ENCODE measurements around the gene SETD3. TPM values are rescaled to one million over a fixed set of nuclear protein-coding genes. Genes with fewer than 3 reads are reported as not detected.

The SETD3 gene
- total RNA-seq, 1 experiment from 2014 or later, result 46.9 TPM

DNA sequence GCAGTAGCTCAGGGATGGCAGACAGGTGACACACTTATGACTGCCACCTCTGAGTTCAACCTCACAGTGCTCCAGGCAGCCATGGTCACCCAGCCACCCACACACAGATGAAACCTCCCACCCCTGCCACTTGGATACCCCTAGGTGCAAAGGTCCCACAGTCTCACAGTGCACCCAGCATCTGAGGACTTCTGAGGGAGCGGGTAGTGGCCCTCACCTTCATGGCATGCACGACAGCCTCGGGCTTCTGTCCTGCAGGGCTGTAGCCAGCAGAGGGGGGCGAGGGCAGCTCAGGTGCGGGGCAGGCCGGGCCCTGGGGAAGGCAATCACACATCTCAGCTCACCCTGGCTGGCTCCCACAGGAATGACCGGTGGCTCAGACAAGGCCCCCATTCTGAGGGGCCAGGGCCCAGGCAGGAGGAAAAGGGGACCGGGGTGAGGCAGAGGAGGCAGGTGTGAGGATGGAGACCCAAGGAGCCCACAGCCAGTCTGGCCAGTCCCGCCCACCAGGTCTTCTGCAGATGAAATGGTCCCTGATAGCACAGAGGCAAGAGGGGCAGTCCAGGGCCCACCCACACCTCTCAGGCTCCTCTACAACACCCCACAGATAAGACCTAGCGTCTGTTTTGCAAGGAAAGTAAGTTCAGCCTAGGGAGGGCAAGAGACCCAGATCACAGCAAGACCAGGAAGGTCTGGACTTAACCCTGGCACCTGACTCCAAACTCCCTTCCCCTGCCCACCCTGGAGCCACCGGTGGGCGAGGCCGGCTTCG, 36.4 kb upstream of the SETD3 start:
- DNase-seq (ENCODE audit: low read depth), result no peak

DNA sequence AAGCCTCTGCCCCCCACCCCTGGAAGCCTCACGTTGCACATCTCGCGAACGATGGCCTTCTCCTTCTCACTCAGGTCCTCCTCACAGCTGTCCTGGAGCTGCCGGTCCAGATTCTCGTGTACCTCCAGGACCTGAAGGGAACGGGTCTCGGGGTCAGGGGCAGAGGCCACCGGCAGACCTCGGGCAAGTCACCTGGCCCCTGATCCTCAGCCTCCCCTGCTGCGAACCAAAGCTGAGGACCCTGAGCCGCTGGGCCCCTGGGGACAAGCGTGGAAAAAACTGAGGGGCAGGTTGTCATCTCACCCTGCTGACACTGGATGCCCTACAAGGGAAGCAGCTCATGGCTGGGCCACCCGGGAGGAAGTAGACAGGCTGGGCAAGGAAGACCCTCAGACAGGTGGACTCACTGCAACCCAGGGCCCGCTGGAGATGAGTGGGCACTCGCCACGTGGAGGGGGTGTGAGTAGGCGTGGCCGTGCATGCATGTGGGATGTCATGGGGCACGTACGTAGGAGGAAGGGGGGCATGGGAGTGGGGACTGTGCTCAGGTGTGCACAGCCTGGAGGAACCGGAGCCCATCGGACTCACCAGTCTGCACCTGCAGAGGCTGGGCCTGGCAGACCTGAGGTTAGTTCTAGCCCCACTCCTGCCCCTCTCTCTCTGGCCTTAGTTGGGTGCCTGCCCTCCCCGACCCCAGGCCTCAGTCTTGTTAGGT, 35.7 kb upstream of the SETD3 start:
- no peak for DNase-seq (ENCODE audit: low read depth)

DNA sequence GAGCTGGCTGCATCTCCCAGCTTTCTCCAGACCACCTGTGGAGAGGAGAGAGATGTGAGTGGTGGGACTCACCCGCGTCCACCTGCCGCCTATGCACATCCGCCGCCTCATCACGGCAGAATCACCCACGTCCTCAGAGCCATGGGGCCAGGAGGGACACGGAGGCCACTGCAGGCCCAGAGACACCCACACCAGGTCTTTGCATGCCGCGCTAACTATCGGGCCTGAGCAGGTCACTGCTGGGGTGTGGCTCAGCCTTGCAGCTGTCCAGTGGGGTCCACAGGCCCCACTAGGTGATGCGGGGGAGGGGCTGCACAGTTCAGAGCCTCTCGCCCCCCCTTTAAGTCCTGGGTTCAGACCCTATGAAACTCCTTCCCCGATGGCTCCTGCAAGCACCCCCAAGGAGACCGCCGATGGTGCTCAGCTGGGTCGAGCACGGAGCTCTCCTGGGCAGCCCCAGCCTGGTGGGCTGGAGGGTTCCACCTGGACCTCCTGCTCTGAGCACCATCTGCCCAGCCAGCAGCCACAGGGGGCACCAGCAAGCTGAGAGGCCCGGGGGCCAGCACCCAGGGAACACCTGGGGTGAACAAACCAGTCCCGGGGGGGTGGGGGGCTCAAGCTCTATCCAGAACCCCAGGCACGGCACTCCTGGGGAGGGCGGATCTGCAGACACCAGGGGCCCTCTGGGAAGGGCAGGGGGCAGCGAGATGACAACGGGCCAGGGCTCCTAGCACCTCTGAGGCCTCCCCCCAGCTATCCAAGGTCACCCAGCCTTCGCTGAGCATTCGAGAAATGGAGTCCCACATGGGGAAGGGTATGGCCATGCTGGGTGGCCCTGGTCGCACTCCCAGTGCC, 34.9 kb upstream of the SETD3 start:
- no peak for DNase-seq (ENCODE audit: low read depth)

DNA sequence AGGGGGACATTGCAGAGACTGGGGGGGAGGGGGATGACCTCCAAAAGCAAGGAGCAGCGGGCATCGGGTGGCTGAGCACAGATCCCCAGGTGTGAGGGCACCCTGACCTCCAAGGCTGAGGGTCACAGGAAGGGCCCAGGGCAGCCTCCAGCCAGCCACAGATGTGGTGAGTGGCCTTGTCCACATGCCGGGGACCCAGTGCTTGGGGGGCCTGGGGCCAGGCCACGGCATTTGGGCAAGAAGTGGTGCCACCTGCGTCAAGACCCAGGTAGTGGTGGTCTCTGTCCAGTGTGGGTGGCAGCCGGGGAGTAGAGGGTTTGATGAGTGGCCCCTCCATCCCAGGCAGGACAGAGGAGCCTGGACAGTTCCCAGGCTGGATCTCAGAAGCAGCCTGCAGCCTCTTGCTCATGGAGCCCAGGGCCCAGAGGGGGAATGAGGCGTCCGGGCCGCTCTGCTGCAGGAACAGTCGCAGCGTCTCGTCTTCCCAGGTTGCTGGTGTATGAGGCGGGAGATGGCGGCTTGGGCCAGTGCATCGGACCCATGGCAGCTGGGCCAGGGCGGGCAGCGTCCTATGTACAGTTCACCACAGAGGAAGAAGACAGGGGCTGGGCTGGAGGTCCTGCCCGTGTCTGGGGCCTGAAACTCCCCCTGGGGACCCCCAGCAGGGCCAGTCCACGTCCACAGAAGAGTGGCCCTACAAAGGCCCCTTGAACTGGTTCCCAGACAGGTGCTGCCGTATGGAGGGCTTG, 34.1 kb upstream of the SETD3 start:
- DNase-seq (ENCODE audit: low read depth), result no peak

DNA sequence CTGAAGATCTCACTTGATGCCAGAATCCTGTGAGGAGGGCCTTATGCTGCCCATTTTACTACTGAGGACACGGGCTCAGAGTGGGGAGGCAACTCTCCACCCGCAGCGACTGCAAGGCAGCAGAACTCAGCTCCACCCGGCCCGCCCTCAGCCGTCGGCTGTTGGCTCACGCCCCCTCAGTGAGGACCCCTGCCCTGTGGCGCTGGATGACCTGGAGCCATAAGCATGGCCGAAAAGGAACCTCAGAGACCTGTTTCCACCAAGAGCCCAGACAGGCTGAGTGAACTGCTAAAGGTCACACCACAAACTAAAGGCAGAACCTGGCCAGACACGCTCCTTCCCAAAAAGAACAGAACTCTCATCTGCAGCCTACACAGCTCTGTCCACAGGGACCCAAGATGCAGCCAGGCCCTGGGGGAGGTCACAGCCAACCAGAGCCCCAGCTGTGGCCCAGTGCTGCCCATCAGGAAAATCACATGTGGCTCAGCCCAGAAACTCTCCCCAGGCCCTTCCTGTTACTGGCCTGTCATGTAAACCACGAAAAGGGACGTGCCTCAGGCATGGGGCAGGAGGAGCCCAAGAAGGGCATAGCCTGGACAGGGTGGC, 33.4 kb upstream of the SETD3 start:
- DNase-seq (ENCODE audit: low read depth), result peak; percentile 17

DNA sequence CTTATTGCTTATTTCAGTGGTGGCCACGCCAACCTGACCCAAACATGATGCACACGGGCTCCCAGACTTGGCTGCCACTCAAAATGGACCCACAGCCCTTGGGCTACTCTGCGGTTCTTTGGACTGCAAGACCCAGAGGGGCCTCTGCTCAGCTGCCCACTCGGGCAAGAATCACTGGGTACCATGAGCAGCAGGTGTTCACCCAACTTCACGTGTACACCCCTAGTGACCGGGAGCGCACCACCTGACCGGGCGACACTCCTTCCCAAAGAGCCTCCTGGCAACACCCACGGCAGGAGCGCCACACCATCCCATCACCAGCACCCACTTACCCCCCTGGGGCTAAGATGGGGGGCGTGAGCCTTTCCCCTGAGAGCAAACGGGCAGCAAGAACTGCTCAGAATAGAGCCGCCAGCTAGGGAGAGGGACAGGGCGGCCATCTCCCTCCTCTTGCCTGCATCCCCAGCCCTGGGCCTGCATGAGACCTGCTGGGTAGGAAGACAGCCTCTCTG, 32.6 kb upstream of the SETD3 start:
- DNase-seq (ENCODE audit: low read depth), result no peak

DNA sequence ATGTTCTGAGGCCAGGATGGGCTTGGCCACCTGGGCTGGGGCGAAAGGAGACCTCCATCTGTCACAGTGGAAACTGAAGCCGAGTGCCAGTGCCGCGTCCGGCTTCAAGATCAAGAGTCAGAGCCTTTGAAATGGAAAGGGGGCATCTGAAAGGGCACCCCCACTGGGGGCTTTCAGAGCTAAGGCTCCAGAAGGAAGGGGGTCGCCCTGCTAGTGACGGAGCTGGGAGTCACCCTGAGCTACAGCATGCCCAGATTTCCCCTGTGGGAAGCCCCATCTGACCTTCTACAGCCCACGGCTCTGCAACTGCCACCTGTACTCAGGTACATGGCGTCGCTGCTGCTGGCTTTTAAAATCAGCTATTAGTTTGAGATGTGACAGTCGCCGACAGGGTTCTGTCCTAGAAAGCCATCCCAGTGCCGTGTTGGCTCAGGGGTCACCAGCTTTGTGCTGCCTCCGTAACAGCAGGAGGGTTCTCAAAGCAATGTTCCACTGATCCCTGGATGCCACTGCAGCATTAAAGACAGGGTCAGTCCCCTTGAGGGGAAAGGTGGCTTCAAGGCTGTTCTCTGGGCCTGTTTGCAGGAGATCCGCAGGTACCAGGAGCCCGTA, 32.0 kb upstream of the SETD3 start:
- no peak for DNase-seq (ENCODE audit: low read depth)

DNA sequence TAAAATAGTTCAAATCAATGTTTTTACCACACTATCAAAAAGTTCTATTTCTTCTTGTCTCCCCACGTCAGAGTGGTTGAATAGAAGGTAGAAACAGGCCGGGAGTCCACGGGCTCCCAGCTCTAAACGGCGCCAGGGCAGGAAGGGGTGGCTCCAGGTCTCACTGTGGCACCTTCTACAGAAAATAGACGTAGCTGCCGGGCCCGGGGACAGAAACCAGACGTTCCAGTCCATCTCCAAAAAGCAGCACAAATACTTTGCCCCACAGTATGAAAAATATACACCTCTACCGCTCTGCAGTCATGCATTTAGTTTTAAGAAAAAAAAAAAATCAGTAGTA, 31.4 kb upstream of the SETD3 start:
- DNase-seq (ENCODE audit: low read depth), result no peak

DNA sequence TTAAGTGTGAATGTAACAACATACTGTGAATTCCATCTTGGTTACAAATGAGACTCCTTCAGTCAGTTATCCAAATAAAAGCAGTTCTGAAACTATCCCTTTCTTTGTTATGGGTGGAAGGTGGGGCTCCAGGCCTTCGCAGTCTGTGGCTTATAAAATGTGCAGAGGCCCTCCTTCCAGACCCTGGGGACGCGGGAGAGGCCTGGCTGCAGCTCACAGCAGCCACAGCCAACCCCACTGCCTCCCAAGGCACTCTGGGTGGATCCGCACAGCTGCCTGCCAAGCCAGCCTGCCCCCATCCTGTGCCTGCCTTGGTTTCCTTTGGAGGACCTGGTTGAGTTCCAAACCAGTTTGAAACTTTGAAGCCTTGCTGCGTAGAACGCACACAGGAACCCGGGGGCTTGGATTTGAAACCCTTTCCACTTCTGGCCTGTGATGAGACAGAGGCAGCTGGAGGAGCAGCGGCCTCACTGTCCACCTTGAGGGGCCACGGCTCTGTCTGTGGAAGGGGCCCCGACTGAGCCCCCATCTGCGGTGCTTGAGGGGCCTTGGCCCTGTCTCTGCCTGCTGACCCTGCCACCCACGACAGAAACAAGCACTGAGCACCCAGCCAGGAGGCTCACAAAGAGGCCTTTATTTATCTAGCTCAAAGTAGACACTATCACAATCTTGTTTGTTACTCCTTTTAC, 30.9 kb upstream of the SETD3 start:
- no peak for DNase-seq (ENCODE audit: low read depth)

DNA sequence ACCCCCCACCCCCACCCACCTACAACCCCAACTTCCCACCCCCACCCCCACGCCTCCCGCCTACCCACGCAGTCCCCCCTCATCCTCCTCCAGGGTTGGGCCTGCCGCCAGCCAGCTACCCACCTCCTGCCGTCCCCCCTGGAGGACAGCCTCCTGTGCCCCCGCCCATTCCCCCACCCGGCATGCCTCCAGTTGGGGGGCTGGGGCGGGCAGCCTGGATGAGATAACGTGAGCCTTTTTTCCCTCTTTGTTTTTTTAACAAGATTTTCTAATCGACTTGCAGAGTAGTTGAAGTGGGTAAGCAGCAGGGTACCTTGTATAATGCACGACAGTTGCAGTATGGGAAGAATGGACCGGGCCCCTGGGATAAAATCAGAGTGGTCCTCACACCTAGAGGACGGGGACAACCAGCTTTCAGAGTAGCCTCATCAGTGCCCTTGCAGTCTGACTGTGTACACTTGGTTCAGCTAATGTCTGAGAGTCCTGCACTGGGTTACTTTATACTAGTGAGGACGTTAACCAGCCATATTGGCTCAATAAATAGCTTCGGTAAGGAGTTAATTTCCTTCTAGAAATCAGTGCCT, 30.0 kb upstream of the SETD3 start:
- DNase-seq (ENCODE audit: low read depth), result no peak

DNA sequence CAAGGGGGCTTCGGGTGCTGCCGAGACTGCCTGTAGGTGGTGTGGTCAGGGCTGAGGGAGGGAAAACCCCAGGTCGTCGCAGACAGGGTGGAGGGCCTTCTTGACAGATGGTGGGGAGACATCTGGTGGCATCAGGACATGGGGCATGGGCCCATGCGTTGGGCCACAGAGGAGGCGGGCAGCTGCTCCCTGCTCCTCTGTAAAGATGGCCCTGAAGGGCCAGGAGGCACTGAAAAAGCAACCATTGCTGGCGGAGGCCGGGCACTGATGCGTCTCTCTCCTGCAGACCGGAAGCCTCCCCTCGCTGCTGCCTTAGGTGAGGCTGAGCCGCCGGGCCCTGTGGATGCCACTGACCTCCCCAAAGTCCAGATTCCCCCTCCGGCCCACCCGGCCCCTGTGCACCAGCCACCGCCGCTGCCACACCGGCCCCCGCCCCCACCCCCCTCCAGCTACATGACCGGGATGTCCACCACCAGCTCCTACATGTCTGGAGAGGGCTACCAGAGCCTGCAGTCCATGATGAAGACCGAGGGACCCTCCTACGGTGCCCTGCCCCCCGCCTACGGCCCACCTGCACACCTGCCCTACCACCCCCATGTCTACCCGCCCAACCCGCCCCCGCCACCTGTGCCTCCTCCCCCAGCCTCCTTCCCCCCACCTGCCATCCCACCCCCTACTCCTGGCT, 29.4 kb upstream of the SETD3 start:
- no peak for DNase-seq (ENCODE audit: low read depth)

DNA sequence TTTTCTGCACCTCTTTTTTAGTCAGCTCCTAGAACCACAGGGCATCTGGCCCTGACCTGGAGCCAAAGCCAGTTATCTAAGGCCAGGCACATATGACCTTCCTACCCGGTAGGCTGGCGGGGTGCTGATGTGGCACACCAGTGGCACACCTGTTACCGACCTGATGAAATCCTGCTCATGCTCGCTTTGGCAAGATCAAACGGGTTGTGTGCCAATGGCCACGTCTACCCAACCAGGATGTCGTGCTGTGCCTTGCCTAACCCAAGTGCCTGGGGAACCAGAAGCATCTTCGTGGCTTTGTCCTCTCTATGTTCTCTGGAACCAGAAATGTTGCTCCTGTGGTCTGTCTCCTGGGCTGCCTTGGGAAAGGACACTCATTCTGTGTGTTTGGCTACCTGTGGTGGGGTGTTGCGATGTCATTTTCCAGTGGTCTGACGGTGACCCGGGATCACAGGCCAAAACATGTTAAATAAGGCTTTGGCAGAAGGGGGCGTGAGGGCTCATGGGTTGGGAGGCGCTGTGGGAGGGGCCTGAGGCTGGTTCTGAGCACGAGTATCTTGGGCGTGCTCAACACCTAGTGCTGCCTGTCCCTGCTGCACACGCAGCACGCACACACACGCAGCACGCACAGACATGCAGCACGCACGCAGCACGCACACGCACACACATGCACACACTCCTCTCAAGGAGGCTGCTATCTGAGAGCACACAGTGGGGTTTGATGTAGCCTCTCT, 28.4 kb upstream of the SETD3 start:
- no peak for DNase-seq (ENCODE audit: low read depth)

DNA sequence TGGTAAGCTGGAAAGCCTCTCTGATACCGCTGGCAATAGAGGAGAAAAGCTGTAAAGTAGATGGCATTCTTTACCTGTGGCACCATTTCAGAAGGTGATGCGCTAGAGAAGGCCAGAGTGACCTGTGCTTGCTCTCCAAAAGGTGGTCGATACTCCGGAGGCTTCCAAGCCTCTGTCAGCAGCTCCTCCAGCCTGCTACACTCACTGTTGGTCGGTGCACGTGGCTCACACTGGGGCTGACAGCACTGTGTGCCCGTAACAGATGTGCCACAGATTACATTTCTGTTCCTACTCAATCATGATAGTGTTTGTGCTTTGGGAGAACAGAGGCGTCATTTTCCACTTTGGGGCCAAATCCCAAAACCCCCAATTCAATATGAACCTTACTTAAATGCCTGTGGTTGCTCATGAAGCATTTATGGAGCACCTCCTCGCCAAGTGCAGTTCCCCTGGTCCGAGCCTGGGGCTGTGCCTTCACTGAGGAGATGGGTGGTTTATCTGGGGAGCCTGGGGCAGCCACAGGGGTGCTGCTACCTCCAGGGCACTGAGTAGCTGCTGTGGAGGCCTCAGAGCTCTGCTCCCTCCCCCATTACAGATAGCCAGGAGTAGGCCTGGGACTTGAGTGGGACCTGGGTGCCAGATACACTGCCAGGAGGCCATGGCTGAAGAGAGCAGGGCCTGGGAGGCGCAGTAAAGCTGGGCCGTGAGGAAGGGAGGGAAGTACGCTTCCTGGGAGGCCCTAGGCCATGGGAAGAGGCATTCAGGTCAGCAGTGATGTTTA, 27.4 kb upstream of the SETD3 start:
- DNase-seq (ENCODE audit: low read depth), result no peak

DNA sequence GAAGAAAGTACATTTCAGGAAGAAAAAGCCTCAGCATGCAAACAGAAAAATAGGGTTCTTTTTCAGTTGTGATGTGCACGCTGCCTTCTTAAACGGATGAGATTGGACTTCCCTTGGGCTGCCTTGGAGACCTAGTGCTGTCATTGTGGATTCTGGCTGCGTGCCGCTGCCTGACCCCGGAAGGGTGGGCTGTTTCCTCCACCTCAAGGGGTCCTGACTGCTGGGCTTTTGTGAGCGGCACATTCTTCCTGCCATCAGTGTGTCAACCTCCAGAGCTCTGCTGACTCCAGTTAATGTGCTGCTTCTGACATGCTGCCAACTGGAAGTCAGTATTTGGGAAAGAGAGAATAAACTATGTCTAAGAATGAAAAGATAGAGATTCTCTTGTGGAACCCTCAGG, 25.6 kb upstream of the SETD3 start:
- DNase-seq (ENCODE audit: low read depth), result no peak

DNA sequence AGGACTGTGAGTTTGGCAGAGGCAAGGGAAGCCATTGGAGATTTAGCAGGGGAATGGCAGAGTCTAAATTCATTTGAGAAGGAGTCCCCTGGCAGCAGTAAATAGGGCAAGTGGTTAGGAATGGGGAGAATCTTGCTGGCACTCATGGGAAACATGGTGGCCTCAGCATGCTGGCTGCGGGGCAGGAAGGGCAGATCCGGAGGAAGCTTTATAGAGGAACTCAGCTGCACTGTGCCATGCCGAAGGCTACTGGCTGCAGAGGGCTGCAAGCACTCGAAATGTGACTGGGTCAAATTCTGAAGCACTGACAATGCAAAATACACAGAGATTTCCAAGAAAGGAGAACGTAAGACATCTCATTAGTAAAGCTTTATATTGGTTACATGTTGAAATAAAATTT, 24.4 kb upstream of the SETD3 start:
- DNase-seq (ENCODE audit: low read depth), result no peak

DNA sequence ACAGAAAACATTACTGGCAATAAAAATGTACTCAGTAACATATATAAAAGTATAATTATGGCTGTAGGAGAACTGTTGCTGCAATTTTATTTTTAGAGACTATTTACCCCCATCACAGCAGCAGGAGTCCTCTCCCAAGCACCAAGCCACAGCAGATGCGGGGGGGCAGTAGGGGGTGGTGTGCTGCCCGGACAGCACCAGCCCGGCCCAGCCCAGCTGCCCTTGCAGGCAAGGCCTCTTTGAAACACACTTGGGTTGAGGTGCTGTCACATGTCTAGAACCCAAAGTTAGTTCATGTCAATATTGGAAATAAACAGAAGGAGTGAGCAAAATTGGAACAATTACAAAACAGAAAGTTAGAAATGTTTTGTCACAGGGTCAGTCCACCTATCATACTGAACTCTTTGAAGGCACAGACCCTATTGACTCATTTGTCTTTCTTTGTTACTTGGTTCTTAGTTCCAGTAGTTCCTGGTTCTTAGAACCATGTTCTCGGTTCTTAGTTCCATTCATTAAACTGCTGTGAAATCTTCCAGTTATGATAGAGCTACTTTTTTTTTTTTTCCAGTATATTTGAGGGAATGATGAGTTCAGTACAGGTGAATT, 23.3 kb upstream of the SETD3 start:
- DNase-seq (ENCODE audit: low read depth), result no peak

DNA sequence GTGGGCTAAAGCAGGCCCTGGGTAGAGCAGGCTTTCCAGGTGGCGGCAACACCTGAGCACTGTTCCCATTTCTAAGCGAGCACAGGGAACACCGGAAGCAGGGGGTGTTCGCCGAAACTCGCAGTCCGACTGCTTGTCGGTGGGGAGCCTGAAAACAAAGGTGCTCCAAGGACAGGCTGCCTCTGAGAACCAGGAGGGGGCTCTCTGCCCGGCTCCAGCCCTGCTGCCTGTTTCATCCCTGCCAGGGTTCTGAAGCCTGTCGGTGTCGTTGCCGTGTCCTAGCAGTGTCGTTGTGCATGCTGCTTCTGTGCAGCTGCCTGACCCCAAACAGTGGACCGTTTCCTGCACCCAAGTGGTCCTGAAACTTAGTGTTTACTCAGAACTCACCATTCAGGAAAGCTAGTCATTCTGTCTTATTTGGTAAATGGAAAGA, 22.3 kb upstream of the SETD3 start:
- no peak for DNase-seq (ENCODE audit: low read depth)
